ENCODE measurements around the gene ZBTB7C. TPM values are rescaled to one million over a fixed set of nuclear protein-coding genes. Genes with fewer than 3 reads are reported as not detected.
"Not testable (repeated sequence)": the region's sequence is repeated elsewhere in the genome, so short reads cannot be mapped to it uniquely, and the experiment has no call there.

Gene ZBTB7C
- total RNA-seq, 1 donor from 2014 or later, result 1.1 TPM

DNA sequence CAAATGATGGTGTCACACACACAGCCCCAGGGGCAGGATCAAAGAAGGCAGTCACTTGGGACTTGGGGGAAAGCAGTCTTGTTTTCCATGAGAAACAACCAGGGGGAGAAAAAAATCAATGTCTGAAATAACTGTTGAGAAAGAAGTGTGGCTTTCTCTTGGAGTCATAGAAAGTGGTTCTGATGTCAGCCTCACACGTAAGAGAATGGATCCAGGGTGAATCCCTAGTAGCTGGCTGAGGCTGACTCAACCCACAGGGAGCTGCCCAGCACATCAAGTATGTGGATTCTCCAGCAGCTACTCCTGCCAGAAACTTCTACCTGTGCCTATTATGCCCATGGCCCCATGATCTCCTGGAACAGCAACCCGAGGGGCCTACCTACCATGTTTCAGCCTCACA lies 33.6 kb upstream of the ZBTB7C start:
- TF ChIP-seq, protein P1, sequence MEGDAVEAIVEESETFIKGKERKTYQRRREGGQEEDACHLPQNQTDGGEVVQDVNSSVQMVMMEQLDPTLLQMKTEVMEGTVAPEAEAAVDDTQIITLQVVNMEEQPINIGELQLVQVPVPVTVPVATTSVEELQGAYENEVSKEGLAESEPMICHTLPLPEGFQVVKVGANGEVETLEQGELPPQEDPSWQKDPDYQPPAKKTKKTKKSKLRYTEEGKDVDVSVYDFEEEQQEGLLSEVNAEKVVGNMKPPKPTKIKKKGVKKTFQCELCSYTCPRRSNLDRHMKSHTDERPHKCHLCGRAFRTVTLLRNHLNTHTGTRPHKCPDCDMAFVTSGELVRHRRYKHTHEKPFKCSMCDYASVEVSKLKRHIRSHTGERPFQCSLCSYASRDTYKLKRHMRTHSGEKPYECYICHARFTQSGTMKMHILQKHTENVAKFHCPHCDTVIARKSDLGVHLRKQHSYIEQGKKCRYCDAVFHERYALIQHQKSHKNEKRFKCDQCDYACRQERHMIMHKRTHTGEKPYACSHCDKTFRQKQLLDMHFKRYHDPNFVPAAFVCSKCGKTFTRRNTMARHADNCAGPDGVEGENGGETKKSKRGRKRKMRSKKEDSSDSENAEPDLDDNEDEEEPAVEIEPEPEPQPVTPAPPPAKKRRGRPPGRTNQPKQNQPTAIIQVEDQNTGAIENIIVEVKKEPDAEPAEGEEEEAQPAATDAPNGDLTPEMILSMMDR (IDR thresholded peaks at IDR 0.05; ENCODE audit: insufficient read depth, low read length, poor library complexity, severe bottlenecking), result no peak
- H3K27me3 ChIP-seq (ENCODE audit: control insufficient read depth, insufficient read depth, low read length), result peaks cover 35% of the 10 kb centered on the region
- no peak for DNase-seq (ENCODE audit: low read depth)

DNA sequence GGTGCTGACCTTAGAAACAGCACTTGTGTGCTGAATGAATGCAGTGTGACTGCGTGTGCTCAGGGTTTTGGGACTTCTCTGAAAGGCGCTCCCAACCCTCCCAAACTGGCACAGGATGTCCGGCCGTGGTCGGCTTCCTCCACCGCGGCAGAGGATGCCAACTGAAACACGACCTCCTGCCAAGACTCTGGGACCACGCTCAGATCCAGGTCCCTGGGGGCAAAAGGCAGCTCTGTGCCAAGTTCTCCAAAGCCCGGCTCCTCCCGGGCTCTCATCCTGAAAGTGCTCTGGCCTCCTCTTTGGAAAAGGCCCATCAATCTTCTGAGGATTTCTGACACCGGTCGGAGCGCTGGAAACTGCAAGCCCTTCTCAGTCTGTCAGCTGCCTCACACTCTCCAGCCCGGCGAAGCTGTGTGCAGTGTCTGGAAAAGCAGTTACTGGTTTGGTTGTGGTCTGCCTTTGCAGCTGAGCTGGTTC lies 32.3 kb upstream of the ZBTB7C start:
- DNase-seq (ENCODE audit: low read depth), result no peak
- TF ChIP-seq, protein P1 (IDR thresholded peaks at IDR 0.05; ENCODE audit: insufficient read depth, low read length, poor library complexity, severe bottlenecking), result no peak
- Histone ChIP-seq H3K4me3 (ENCODE audit: low read depth, low read length) (no peak overlapping the region), H3K27me3 (ENCODE audit: control insufficient read depth, insufficient read depth, low read length) (peaks cover 35% of the 10 kb centered on the region), H3K36me3 (ENCODE audit: control insufficient read depth, insufficient read depth, low read length) (no peaks in the 10 kb centered on the region)

More for the DNA sequence above, 33.6 kb upstream of the ZBTB7C start:
- Histone ChIP-seq H3K4me3 (ENCODE audit: low read depth, low read length) (no peak overlapping the region), H3K36me3 (ENCODE audit: control insufficient read depth, insufficient read depth, low read length) (no peaks in the 10 kb centered on the region)

DNA sequence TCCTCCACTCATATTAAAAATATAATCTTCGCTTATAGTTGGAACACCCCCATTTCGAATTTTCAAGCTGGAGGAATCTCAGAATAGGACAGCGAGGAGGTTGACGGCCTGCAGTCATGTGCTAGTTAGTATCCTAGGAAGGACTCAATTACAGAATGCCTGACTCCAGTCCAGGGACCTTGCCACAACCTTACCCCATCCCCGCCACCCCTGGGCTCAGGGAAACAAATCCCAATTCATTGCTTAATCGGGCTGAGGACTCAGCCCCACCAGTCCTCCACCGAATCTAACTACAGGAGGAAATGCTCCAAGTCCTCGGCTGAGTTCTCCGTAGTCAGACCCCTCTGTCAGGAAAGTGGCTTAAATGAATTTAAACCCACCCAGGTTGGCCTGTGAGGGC lies 31.7 kb upstream of the ZBTB7C start:
- H3K4me3 ChIP-seq (ENCODE audit: low read depth, low read length), result no peak overlapping the region
- no peaks in the 10 kb centered on the region for H3K36me3 ChIP-seq (ENCODE audit: control insufficient read depth, insufficient read depth, low read length)
- TF ChIP-seq, protein P1 (IDR thresholded peaks at IDR 0.05; ENCODE audit: insufficient read depth, low read length, poor library complexity, severe bottlenecking), result no peak
- no peak for DNase-seq (ENCODE audit: low read depth)
- H3K27me3 ChIP-seq (ENCODE audit: control insufficient read depth, insufficient read depth, low read length), result peaks cover 35% of the 10 kb centered on the region

DNA sequence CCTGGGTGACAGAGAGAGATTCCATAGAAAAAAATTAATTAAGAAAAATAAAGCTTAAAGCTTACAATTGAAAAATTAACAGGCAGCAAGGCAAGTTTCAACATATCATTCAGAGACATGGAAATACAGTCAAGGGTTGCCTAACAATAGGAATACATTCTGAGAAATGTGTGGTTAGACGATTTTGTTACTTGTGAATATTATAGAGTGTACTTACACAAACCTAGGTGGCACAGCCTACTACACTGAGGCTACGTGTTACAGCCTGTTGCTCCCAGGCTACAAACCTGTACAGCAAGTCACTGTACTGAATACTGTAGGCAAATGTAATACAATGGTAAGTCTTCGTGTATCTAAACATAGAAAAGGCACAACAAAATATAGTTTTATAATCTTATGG lies 27.7 kb upstream of the ZBTB7C start:
- DNase-seq (ENCODE audit: low read depth), result no peak

DNA sequence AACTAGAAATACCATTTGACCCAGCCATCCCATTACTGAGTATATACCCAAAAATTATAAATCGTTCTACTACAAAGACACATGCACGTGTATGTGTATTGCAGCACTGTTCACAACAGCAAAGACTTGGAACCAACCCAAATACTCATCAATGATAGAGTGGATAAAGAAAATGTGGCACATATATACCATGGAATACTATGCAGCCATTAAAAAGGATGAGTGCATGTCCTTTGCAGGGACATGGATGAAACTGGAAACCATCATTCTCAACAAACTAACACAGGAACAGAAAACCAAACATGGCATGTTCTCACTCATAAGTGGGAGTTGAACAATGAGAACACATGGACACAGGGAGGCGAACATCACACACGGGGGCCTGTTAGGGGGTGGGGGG lies 25.2 kb upstream of the ZBTB7C start:
- not testable (repeated sequence) for DNase-seq (ENCODE audit: low read depth); H3K4me3 ChIP-seq (ENCODE audit: low read depth, low read length); H3K36me3 ChIP-seq (ENCODE audit: control insufficient read depth, insufficient read depth, low read length); H3K27me3 ChIP-seq (ENCODE audit: control insufficient read depth, insufficient read depth, low read length)

More for the DNA sequence above, 27.7 kb upstream of the ZBTB7C start:
- peaks cover 25% of the 10 kb centered on the region for H3K27me3 ChIP-seq (ENCODE audit: control insufficient read depth, insufficient read depth, low read length)
- no peak overlapping the region for H3K4me3 ChIP-seq (ENCODE audit: low read depth, low read length)
- no peaks in the 10 kb centered on the region for H3K36me3 ChIP-seq (ENCODE audit: control insufficient read depth, insufficient read depth, low read length)
- TF ChIP-seq, protein P1 (IDR thresholded peaks at IDR 0.05; ENCODE audit: insufficient read depth, low read length, poor library complexity, severe bottlenecking), result no peak

DNA sequence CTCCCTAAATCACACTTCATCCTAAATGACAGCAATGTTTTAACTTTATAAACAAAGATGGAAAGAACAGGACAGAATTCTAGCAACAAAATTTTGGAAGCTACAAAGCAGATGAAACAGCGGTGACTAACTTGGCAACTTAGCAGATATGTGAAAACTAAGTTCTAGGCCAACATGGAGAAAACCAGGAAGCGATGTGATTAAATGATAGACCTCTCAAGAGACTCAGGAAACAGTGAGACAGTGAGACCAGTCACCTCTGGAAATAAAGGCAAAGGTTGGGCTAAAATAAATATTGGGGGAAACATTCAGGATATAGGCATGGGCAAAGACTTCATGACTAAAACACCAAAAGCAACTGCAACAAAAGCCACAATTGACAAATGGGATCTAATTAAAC lies 24.4 kb upstream of the ZBTB7C start:
- peaks cover 5% of the 10 kb centered on the region for H3K27me3 ChIP-seq (ENCODE audit: control insufficient read depth, insufficient read depth, low read length)

More for the DNA sequence above, 24.4 kb upstream of the ZBTB7C start:
- TF ChIP-seq, protein P1 (IDR thresholded peaks at IDR 0.05; ENCODE audit: insufficient read depth, low read length, poor library complexity, severe bottlenecking), result no peak
- H3K4me3 ChIP-seq (ENCODE audit: low read depth, low read length), result no peak overlapping the region
- no peak for DNase-seq (ENCODE audit: low read depth)
- H3K36me3 ChIP-seq (ENCODE audit: control insufficient read depth, insufficient read depth, low read length), result no peaks in the 10 kb centered on the region

Measured in kidney epithelial cell (primary cell).